ENCODE data around the gene GCNT2.

Gene GCNT2

GRCh38 chr6:10617008-10617696 lies 96.0 kb downstream of the GCNT2 start:
- no peak for ATAC-seq
- no peak overlapping the region for H3K27ac Mint-ChIP-seq
- H3K4me1 Mint-ChIP-seq, result peaks cover 10% of the 10 kb centered on the region
- no peaks in the 10 kb centered on the region for H3K27me3 Mint-ChIP-seq
- no peaks in the 10 kb centered on the region for H3K9me3 Mint-ChIP-seq
- peaks cover 41% of the 10 kb centered on the region for H3K36me3 Mint-ChIP-seq
- no peak overlapping the region for H3K4me3 Mint-ChIP-seq

DNA sequence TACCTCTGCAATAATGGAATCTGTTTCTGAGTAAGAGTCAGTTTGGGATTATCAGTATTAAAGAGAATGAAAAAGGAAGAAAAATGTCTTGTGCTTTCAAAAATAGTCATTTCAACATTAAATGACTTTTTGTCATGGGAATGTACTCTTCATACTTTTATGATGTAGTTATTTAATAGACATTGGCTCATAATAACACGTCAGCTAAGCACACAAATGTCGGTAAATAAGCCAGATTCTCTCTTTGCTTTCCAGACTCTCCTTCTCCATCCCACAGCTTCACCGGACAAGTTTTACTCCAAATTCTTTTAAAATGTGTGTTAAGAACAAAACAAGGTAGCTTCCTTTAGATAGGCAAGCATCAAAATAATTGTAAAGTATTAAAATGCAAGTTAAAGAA lies 97.3 kb downstream of the GCNT2 start:
- Mint-ChIP-seq H3K27ac (no peak overlapping the region), H3K27me3 (no peaks in the 10 kb centered on the region), H3K9me3 (no peaks in the 10 kb centered on the region), H3K4me1 (peaks cover 10% of the 10 kb centered on the region), H3K36me3 (peaks cover 50% of the 10 kb centered on the region), H3K4me3 (no peak overlapping the region)
- no peak for ATAC-seq

GRCh38 chr6:10621213-10621612 lies 100.1 kb downstream of the GCNT2 start:
- Mint-ChIP-seq H3K27ac (no peak overlapping the region), H3K4me3 (no peak overlapping the region), H3K27me3 (no peaks in the 10 kb centered on the region), H3K4me1 (peaks cover 6% of the 10 kb centered on the region), H3K36me3 (peaks cover 50% of the 10 kb centered on the region), H3K9me3 (no peaks in the 10 kb centered on the region)
- no peak for ATAC-seq

- Mint-ChIP-seq H3K27ac (no peak overlapping the region), H3K27me3 (no peaks in the 10 kb centered on the region), H3K4me3 (no peak overlapping the region), H3K4me1 (peaks cover 6% of the 10 kb centered on the region), H3K9me3 (no peaks in the 10 kb centered on the region), H3K36me3 (peaks cover 46% of the 10 kb centered on the region)
- ATAC-seq, result no peak
Measured at GRCh38 chr6:10621847-10622246, 100.7 kb downstream of the GCNT2 start.

DNA sequence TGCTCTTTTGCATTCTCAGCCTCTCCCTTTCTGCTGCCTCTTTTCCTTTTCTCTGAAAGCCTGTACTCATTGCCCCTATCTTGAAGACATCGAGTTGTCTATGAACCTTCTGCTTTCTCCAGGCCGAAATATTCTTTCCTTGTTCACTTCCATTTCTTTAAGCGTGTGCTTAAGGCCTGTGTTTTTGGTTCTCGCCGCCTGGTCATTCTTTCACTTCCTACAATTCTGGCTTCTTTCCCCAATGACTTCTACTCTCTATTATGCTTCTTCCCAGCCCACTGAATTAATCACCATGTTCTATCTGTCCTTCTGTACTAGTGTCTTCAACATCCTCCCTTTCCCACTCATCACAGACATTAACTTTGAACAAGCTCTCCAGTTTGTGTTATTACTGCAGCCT lies 103.7 kb downstream of the GCNT2 start:
- H3K27me3 Mint-ChIP-seq, result no peaks in the 10 kb centered on the region
- H3K4me1 Mint-ChIP-seq, result peaks cover 6% of the 10 kb centered on the region
- no peak for ATAC-seq
- H3K9me3 Mint-ChIP-seq, result no peaks in the 10 kb centered on the region
- peaks cover 54% of the 10 kb centered on the region for H3K36me3 Mint-ChIP-seq
- H3K27ac Mint-ChIP-seq, result no peak overlapping the region
- no peak overlapping the region for H3K4me3 Mint-ChIP-seq

DNA sequence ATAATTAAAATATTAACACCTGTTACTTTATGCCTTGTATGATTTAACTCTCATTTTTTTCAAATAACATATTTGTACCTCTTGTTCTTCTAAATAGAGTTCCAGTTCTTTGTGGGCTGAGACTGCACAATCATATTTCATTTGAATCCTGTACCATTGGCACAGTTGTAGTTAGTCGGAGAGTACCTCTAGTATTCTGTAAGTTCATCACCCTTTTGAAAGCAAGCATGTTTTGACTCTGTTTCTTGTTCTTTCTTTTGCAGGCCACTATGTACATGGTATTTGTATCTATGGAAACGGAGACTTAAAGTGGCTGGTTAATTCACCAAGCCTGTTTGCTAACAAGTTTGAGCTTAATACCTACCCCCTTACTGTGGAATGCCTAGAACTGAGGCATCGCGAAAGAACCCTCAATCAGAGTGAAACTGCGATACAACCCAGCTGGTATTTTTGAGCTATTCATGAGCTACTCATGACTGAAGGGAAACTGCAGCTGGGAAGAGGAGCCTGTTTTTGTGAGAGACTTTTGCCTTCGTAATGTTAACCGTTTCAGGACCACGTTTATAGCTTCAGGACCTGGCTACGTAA lies 105.1 kb downstream of the GCNT2 start:
- ATAC-seq, result no peak
- no peaks in the 10 kb centered on the region for H3K27me3 Mint-ChIP-seq
- H3K9me3 Mint-ChIP-seq, result no peaks in the 10 kb centered on the region
- no peak overlapping the region for H3K4me3 Mint-ChIP-seq
- peaks cover 6% of the 10 kb centered on the region for H3K4me1 Mint-ChIP-seq
- H3K27ac Mint-ChIP-seq, result no peak overlapping the region
- H3K36me3 Mint-ChIP-seq, result peaks cover 48% of the 10 kb centered on the region

DNA sequence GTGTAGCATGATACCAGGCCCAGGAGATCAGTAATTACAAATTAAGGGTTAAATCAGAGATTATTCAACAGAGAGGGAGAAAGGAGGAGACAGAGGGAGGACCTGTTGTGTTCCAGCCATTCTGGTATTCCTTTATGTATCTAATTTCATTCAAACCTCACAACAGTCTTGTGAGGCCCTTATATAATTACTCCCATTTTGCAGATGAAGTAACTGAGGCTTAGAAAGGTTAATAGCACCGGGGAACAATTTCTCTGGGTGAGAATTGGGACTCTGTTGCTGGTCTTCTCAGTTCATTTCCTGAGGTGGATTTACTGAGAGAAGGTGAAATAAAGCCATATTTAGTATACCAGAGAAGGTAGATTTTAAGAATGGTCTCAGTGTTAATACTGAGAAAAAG lies 106.6 kb downstream of the GCNT2 start:
- Mint-ChIP-seq H3K27me3 (no peaks in the 10 kb centered on the region), H3K36me3 (peaks cover 36% of the 10 kb centered on the region), H3K9me3 (no peaks in the 10 kb centered on the region), H3K27ac (no peak overlapping the region), H3K4me3 (no peak overlapping the region), H3K4me1 (peaks cover 6% of the 10 kb centered on the region)
- no peak for ATAC-seq

DNA sequence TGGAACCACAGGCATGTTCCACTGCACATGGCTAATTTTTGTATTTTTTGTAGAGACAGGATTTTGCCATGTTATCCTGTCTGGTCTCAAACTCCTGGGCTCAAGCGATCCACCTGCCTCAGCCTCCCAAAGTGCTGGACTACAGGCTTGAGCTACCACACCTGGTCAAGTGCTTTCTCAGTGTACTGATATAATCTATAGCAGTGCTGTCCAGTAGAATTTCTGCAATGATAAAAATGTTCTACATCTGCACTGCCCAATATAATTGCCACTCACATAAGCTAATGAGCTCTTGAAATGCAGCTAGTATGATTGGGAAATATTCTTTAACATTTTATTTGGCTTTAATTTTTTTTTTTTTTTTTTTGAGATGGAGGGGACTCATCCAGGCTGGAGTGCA lies 109.0 kb downstream of the GCNT2 start:
- Mint-ChIP-seq H3K27me3 (no peaks in the 10 kb centered on the region), H3K36me3 (peaks cover 13% of the 10 kb centered on the region), H3K4me3 (no peak overlapping the region), H3K4me1 (peaks cover 10% of the 10 kb centered on the region), H3K27ac (no peak overlapping the region), H3K9me3 (no peaks in the 10 kb centered on the region)
- no peak for ATAC-seq

DNA sequence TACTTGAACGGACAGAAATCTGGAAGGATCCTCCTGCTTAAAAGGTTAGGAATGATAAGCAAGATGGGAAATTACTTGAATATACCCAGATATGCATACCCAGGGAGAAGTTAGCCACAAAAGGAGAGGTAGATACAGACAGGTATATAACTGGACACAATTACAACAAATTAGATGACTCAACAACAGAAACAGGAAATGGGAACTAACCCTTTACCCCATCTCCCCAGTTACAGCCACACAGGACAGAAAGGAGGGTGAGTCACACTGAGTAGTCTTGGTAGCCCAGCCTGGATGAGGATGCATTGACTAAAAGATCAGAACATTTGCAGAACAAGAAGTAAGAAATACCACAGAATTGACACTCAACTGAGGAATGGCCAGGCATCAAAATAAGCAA lies 112.1 kb downstream of the GCNT2 start:
- Mint-ChIP-seq H3K36me3 (no peaks in the 10 kb centered on the region), H3K27ac (no peak overlapping the region), H3K27me3 (no peaks in the 10 kb centered on the region), H3K4me1 (peaks cover 11% of the 10 kb centered on the region), H3K4me3 (no peak overlapping the region), H3K9me3 (no peaks in the 10 kb centered on the region)
- peak; percentile 95 for ATAC-seq

DNA sequence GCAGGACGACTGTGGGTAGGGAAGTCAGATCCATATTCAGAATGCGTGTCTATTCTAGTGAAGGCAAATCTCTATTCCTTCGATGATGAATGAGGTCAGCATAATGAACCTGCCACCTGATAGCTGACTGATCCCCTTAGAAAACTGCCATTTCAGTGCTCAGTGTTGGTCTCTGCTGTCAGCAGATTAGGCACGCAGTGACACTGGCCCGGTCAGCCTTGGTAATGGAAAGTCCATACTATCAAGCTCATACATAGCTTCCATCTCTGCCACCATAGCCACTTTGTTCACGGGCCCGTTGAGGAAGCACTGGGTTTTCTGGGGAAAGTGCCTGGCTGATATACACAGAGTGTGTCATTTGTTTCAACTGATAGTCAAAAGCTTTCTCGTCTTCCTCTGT lies 119.3 kb downstream of the GCNT2 start:
- Mint-ChIP-seq H3K4me3 (no peak overlapping the region), H3K36me3 (no peaks in the 10 kb centered on the region), H3K4me1 (peaks cover 29% of the 10 kb centered on the region), H3K27me3 (no peaks in the 10 kb centered on the region), H3K9me3 (no peaks in the 10 kb centered on the region), H3K27ac (no peak overlapping the region)
- ATAC-seq, result no peak

GRCh38 chr6:10641528-10641927 lies 120.4 kb downstream of the GCNT2 start:
- no peak for ATAC-seq
- H3K27ac Mint-ChIP-seq, result no peak overlapping the region

DNA sequence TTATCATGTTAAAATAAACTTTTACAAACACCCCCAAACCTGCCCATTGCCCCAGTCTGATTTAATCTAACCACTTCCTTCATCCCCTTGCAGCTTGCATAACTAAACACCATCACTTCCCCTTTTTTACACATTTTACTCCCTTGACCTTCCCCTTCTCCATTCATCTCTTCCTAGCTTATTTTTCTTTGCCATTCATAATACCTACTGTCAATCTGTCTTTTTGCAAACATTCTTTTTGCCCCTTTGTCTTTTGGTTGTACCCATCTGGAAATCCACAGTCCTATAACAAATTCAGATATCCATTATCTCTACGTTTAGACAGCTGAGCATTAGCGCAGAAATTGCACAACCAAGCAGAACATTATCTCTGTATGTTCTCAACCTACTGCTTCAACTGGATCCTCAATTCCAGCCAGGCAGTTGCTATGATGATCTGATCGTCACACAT lies 122.1 kb downstream of the GCNT2 start:
- Mint-ChIP-seq H3K9me3 (no peaks in the 10 kb centered on the region), H3K36me3 (no peaks in the 10 kb centered on the region), H3K27ac (no peak overlapping the region), H3K27me3 (no peaks in the 10 kb centered on the region), H3K4me3 (no peak overlapping the region), H3K4me1 (peaks cover 27% of the 10 kb centered on the region)
- ATAC-seq, result peak; percentile 83

More at GRCh38 chr6:10641528-10641927, 120.4 kb downstream of the GCNT2 start:
- Mint-ChIP-seq H3K36me3 (no peaks in the 10 kb centered on the region), H3K4me1 (peaks cover 29% of the 10 kb centered on the region), H3K9me3 (no peaks in the 10 kb centered on the region), H3K27me3 (no peaks in the 10 kb centered on the region), H3K4me3 (no peak overlapping the region)

- Mint-ChIP-seq H3K4me3 (no peak overlapping the region), H3K4me1 (peaks cover 25% of the 10 kb centered on the region), H3K36me3 (no peaks in the 10 kb centered on the region), H3K27me3 (no peaks in the 10 kb centered on the region), H3K9me3 (no peaks in the 10 kb centered on the region), H3K27ac (no peak overlapping the region)
- ATAC-seq, result no peak
Measured at GRCh38 chr6:10644225-10644624, 123.1 kb downstream of the GCNT2 start.

- ATAC-seq, result no peak
- no peaks in the 10 kb centered on the region for H3K9me3 Mint-ChIP-seq
- no peaks in the 10 kb centered on the region for H3K36me3 Mint-ChIP-seq
- H3K27ac Mint-ChIP-seq, result no peak overlapping the region
- peaks cover 10% of the 10 kb centered on the region for H3K4me1 Mint-ChIP-seq
- peaks cover 18% of the 10 kb centered on the region for H3K27me3 Mint-ChIP-seq
- H3K4me3 Mint-ChIP-seq, result no peak overlapping the region
Measured at GRCh38 chr6:10655508-10656055, 134.4 kb downstream of the GCNT2 start.

- Mint-ChIP-seq H3K27ac (peak overlapping the region; percentile 32), H3K27me3 (peaks cover 18% of the 10 kb centered on the region), H3K9me3 (peaks cover under 1% of the 10 kb centered on the region), H3K36me3 (no peaks in the 10 kb centered on the region), H3K4me1 (peaks cover 13% of the 10 kb centered on the region), H3K4me3 (peak overlapping the region; percentile 77)
- ATAC-seq, result no peak
Measured at GRCh38 chr6:10658910-10659698, 138.0 kb downstream of the GCNT2 start.
